SK-N-SH (cell line): ENCODE measurements around the gene TMEM72.

Experiments
- POLR2AphosphoS5 ChIP-seq: IDR thresholded peaks from 2 replicates; pipeline ENCODE4 v1.6.1; 2012; ENCODE audit warnings: low read depth, low read length
- TF ChIP-seq, protein P1 (sequence below): fragments of 200-600 bp; sonication (generic); IDR thresholded peaks from 2 replicates; pipeline ENCODE4 v1.6.1; 2017; ENCODE audit warnings: antibody characterized with exemption, mild to moderate bottlenecking, moderate library complexity

DNA sequence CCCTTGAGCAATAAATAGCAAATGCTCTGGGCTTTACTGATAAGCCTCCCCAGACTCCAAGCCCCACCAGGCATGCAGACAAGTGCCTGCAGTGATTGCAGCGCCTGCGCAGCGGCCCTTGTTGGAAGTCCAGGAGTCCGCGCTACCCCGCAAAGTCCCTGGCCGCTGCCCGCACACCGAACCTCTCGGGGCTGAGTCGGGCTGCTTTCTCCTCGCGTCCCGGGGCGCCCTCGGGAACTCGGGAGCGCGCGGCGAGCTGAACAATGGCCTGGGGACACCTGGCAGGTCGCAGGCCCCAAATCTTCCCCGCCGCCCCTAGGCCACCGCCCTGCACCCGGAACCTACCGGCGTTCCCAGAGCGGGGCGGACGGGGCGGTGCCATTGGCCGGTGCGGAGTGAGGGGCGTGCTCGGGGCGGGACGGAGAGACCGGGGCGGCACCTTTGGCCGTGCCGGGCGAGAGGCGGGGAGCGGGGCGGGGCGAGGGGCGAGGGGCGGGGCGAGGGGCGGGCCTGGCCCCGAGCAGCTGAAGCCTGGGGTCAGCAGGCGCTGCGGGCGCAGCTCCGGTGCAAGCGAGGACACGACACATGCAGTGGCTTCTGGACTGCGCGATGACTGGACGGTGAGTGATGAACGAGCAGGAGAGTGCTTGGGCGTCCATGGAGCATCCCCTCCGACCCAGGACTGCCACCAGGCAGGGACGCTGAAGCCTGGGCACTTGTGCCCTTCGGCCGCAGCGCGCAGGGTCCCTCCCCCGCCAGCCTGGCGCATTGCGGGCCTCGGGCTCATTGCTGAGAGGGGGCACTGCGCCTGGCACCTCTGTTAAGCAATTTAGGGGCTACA, 48.3 kb downstream of the TMEM72 start, which contains the start of gene RASSF4:
- TF ChIP-seq, protein P1, sequence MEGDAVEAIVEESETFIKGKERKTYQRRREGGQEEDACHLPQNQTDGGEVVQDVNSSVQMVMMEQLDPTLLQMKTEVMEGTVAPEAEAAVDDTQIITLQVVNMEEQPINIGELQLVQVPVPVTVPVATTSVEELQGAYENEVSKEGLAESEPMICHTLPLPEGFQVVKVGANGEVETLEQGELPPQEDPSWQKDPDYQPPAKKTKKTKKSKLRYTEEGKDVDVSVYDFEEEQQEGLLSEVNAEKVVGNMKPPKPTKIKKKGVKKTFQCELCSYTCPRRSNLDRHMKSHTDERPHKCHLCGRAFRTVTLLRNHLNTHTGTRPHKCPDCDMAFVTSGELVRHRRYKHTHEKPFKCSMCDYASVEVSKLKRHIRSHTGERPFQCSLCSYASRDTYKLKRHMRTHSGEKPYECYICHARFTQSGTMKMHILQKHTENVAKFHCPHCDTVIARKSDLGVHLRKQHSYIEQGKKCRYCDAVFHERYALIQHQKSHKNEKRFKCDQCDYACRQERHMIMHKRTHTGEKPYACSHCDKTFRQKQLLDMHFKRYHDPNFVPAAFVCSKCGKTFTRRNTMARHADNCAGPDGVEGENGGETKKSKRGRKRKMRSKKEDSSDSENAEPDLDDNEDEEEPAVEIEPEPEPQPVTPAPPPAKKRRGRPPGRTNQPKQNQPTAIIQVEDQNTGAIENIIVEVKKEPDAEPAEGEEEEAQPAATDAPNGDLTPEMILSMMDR = no peak
- TF ChIP-seq POLR2AphosphoS5 = peak; percentile 83
